ENCODE data around the gene RAB8A. TPM values are rescaled to one million over a fixed set of nuclear protein-coding genes. Genes with fewer than 3 reads are reported as not detected.
A peak's percentile ranks its signal among the peaks of the same experiment; 100 is the strongest.
"Not testable (repeated sequence)": the region's sequence is repeated elsewhere in the genome, so short reads cannot be mapped to it uniquely, and the experiment has no call there.

The RAB8A gene
- total RNA-seq, 1 donor from 2014 or later, result 247 TPM

DNA sequence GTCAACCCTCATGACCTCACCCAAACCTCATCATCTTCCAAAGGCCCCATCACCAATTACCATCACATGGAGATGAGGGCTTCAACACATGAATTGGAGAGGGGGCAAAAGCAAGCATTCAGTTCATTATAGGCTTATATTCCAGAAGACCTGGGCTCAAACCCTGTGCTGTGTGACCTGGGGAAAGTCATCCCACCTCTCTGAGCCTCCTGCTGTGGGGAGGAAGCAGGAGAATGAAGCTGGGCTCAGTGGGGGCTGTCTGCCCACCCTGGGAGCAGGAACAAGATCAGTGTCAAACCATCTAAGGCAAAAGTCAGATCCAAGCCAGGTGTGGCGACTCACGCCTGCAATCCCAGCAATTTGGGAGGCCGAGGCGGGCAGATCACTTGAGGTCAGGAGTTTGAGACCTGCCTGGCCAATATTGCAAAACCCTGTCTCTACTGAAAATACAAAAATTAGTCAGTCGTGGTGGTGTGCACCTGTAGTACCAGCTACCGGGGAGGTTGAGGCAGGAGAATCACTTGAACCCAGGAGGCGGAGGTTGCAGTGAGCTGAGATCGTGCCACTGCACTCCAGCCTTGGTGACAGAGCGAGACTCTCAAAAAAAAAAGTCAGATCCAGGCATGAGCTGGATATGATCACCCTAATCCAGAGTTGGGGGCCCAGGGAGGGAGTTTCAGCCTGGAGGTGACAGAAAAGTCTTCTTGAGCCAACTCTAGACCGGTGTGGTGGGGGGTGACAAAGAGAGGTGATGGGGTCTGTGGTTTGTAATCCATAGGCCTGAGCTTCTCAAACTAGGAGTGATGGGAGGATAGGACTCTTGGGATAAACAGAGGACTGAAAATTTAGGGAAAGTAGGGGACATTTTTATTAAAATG is 37.0 kb upstream of the RAB8A start:
- no peak for DNase-seq
- peak overlapping the region; percentile 89 for H3K27ac Mint-ChIP-seq
- H3K36me3 Mint-ChIP-seq (ENCODE audit: low read depth), result peaks cover 17% of the 10 kb centered on the region
- H3K27me3 Mint-ChIP-seq, result no peaks in the 10 kb centered on the region
- H3K4me1 Mint-ChIP-seq, result peaks cover 53% of the 10 kb centered on the region
- intact Hi-C loops (cut with micrococcal nuclease), result loop anchor here (5.0 to 10.0 kb wide), 3 partner anchors 123 to 250 kb away; partner anchors contain the start of genes AP1M1 and KLF2
- peak overlapping the region; percentile 79 for H3K4me3 Mint-ChIP-seq
- no peaks in the 10 kb centered on the region for H3K9me3 Mint-ChIP-seq

DNA sequence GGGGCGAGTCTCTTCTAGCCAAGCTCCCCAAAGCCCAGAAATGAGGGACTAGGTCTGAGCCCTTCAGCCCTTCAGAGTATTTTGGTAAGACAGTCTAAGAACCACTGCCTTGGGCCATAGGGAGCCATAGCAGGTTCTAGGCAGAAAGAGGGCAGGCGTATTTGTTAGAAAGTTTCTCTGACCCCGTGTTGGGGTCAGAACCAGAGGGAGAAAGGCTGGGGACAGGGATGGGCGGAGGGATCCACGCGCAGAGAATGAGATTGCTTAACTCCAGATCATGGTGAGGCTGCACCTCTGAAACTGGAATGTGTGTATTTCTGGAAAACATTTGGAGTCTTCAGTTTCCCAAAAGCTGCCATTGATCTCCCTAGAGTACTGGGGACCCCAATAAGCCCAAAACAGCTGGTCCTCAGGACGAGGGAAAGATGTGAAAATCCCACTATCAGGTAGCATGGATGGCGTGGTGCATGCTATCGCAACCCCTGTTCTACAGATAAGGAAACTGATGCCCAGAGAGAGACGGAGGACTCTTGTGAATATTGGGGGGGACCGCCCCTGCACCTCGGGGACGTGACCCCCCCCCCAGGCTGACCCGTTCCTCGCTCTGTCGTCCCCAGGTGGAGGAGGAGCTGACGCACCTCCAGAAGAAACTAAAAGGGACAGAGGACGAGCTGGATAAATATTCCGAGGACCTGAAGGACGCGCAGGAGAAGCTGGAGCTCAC is 36.1 kb upstream of the RAB8A start:
- Mint-ChIP-seq H3K27ac (peak overlapping the region; percentile 89), H3K36me3 (ENCODE audit: low read depth) (peaks cover 24% of the 10 kb centered on the region)

DNA sequence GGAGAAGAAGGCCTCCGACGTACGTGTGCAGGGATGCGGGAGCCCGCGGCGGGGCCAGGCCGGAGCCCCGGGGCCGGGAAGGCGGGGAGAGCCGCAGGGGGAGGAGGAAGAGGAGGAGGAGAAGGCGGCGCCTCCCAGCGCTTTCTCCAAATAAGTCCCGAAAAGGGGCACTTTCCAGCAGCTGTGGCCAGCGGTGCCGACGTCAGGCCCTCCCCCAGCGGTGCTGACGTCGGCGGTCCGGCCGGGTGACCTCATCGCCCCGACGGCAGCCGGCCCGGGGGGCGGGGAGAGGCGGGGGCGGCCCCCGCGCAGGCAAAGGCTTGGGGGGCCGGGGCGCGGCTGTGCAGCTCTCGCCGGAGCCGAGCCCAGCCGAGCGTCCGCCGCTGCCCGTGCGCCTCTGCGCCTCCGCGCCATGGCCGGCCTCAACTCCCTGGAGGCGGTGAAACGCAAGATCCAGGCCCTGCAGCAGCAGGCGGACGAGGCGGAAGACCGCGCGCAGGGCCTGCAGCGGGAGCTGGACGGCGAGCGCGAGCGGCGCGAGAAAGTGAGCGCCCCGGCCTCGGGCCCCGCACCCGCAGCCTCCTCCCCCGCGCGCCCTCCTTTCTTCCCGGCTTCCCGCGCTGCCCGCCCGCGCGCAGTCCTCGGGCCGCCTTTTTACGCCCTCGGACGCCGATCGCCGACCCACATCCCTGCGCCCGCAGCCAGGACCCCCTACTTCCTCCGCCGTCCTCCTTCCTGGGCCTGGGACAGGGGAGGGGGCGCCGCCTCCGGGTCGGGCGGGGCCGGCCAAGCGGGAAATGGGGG is 35.3 kb upstream of the RAB8A start, which contains the start of gene TPM4:
TPM4 (plus strand) TSS at position 342 of the 804 bp plus-strand sequence; CDS start at position 413, 71 bp downstream.
- Mint-ChIP-seq H3K27me3 (no peaks in the 10 kb centered on the region), H3K9me3 (no peaks in the 10 kb centered on the region), H3K36me3 (ENCODE audit: low read depth) (peaks cover 31% of the 10 kb centered on the region), H3K4me1 (peaks cover 64% of the 10 kb centered on the region), H3K4me3 (peak within 1 kb of the TSS; percentile 79), H3K27ac (peak within 1 kb of the TSS; percentile 97)
- intact Hi-C loops (cut with micrococcal nuclease), result loop anchor here (5.0 to 10.0 kb wide), 3 partner anchors 121 to 248 kb away; partner anchors contain the start of genes AP1M1 and KLF2
- DNase-seq, result peak; percentile 97

More for the DNA sequence above, 36.1 kb upstream of the RAB8A start:
- H3K4me1 Mint-ChIP-seq, result peaks cover 60% of the 10 kb centered on the region
- H3K9me3 Mint-ChIP-seq, result no peaks in the 10 kb centered on the region
- no peaks in the 10 kb centered on the region for H3K27me3 Mint-ChIP-seq
- H3K4me3 Mint-ChIP-seq, result peak overlapping the region; percentile 79
- intact Hi-C loops (cut with micrococcal nuclease), result loop anchor here (5.0 to 10.0 kb wide), 3 partner anchors 122 to 249 kb away; partner anchors contain the start of genes AP1M1 and KLF2
- DNase-seq, result peak; percentile 70

DNA sequence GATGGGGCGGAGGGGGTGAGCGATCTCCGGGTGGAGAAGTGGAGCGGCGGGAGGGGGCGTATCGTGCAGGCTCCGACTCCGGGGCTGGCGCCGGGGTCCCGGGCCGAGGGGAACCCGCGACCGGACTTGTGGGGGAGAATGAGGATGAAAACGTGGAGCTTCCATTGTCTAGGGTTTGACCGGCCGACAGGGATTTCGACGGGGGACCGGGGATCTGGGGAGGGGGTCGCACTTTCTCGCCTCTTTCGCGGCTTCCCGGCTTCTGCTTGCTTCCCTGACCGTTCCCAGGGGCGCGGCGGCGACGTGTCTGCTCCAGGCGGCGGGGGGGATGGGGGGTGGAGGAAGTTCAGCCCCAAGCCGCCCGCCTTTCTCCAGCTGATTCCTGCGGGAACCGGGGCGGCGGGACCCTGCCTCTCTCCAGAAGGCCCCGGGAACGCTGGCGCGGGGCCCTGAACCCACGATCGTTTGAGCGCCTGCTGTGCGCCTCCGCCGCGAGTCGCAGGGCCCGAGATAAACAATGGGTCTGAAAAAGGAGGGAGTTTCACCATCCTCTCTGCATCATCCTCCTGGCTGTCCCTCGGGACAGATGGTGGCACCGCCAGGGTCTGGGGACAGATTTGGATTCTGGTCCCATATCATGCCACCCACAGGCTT is 34.6 kb upstream of the RAB8A start:
- intact Hi-C loops (cut with micrococcal nuclease), result loop anchor here (5.0 to 10.0 kb wide), 3 partner anchors 120 to 248 kb away; partner anchors contain the start of genes AP1M1 and KLF2
- Mint-ChIP-seq H3K9me3 (no peaks in the 10 kb centered on the region), H3K27ac (peak overlapping the region; percentile 97), H3K4me1 (peaks cover 69% of the 10 kb centered on the region), H3K36me3 (ENCODE audit: low read depth) (peaks cover 38% of the 10 kb centered on the region), H3K4me3 (peak overlapping the region; percentile 79), H3K27me3 (no peaks in the 10 kb centered on the region)
- DNase-seq, result peak; percentile 74

DNA sequence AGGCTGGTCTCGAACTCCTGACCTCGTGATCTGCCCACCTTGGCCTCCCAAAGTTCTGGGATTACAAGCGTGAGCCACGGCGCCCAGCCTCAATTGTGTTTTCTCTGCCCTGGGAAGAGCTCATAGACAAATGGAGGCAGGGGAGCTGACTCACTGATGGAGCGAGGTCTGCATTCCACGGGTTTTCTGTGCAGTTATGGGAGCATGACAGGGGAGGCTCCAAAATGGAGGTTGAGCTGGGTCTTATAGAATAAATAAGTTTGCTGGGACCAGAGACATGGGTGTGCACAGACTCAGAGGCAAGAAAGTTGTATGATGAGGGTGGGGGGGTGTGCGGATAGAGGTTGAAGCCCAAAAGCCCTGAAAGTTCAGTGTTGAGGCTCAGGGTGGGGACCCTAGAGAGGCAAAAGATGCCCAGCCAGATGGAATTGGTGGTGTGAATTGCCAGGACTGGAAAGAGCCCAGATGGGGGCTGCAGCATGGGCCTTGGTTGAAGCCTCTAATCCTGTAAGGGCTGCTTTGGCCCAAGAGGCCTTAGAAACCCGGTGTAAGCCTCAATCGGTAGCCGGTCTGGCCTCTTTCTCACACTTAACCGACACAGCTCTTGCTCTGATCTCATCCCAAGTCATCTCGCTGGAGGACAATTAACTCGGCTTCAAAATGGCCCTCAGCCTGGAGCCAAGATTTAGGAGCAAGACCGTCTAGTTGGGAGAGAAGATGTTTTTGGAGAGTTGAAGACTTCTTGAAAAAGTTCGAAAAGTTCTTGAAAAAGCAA is 33.5 kb upstream of the RAB8A start:
- H3K4me3 Mint-ChIP-seq, result peak overlapping the region; percentile 79
- peak overlapping the region; percentile 97 for H3K27ac Mint-ChIP-seq
- intact Hi-C loops (cut with micrococcal nuclease), result loop anchor here (2.0 to 10.0 kb wide), 4 partner anchors 83 to 247 kb away; partner anchors contain the start of genes AP1M1 and KLF2
- peak; percentile 78 for DNase-seq
- peaks cover 49% of the 10 kb centered on the region for H3K36me3 Mint-ChIP-seq (ENCODE audit: low read depth)
- H3K27me3 Mint-ChIP-seq, result no peaks in the 10 kb centered on the region
- H3K9me3 Mint-ChIP-seq, result no peaks in the 10 kb centered on the region
- H3K4me1 Mint-ChIP-seq, result peaks cover 70% of the 10 kb centered on the region

DNA sequence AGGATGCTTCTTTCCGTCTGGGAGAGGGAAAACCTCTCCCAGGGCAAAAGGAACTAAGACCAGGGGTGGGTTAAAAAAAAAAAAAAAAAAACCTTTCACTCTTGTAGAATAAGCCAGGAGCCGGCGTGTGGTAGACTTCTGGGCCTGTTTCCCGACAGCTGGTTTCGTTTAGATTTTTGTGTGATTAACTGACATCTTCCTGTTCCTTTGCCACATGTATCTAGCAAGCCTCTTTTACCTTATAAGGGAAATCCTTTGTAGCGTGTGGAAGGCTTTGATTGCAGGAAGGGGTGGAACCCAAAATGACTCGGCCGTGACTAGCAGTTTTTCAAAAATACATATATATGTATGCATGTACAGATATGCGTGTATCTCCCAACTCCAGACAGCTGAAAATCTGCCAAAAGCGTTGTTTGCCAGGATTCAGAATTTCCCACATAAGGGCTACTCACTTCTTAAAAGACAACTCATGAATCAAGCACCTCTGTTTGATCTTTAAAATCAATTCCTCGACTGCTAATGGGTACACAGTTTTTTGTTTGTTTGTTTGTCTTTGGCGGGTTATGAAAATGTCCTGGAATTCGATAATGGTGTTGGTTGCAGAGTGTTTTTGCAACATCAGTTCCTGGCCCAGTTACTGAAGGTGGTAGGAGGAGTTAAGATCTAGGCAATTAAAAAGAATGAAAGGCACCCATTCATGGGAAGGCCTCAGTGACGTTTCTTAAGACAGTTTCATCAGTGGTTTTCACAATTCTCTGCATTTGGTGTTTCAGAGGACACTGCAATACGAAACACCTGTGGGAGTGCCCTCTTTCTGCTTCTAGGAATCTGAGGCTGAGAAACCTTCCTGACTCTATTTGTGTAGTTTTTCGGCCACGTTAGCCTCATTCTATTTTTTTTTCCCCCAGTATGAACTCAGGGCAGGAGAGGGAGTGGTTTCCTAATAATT is 32.7 kb upstream of the RAB8A start:
- H3K36me3 Mint-ChIP-seq (ENCODE audit: low read depth), result peaks cover 55% of the 10 kb centered on the region
- intact Hi-C loops (cut with micrococcal nuclease), result loop anchor here (1.0 to 10.0 kb wide), 7 partner anchors 9 to 246 kb away; partner anchors contain the start of genes AP1M1, KLF2 and RAB8A
- peak overlapping the region; percentile 79 for H3K4me3 Mint-ChIP-seq
- H3K27ac Mint-ChIP-seq, result peak overlapping the region; percentile 97
- DNase-seq, result peak; percentile 92
- no peaks in the 10 kb centered on the region for H3K27me3 Mint-ChIP-seq
- no peaks in the 10 kb centered on the region for H3K9me3 Mint-ChIP-seq
- H3K4me1 Mint-ChIP-seq, result peaks cover 68% of the 10 kb centered on the region

DNA sequence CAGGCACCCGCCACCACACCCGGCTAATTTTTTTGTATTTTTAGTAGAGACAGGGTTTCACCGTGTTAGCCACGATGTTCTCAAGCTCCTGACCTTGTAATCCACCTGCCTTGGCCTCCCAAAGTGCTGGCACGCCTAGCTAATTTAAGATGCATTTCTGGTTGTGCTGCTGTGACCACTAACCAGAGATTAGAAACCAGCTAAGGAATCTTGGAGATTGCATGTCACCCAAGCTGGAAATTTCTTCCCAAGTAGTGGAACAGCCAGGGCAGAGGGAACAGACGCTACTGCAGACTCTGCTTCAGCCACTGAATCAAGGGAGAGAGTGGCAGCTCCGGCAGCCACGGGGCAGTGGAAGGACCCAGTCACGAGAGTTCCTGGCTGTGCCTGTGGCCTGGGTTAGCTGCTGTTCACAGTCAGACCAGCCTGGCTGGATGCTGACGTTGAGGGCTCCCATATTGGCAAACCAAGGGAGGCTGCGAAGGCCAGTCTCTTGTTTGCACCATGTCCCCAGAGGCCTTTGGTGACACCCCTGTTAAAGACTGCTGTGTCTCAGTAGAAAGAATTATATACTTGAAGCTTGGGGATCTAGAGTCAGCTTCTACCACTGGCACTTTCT is 27.5 kb upstream of the RAB8A start:
- H3K4me3 Mint-ChIP-seq, result peak overlapping the region; percentile 42
- intact Hi-C loops (cut with micrococcal nuclease), result no loop called here
- H3K36me3 Mint-ChIP-seq (ENCODE audit: low read depth), result peaks cover 84% of the 10 kb centered on the region
- H3K4me1 Mint-ChIP-seq, result peaks cover 74% of the 10 kb centered on the region
- peak overlapping the region; percentile 82 for H3K27ac Mint-ChIP-seq
- no peaks in the 10 kb centered on the region for H3K27me3 Mint-ChIP-seq
- no peaks in the 10 kb centered on the region for H3K9me3 Mint-ChIP-seq
- no peak for DNase-seq

DNA sequence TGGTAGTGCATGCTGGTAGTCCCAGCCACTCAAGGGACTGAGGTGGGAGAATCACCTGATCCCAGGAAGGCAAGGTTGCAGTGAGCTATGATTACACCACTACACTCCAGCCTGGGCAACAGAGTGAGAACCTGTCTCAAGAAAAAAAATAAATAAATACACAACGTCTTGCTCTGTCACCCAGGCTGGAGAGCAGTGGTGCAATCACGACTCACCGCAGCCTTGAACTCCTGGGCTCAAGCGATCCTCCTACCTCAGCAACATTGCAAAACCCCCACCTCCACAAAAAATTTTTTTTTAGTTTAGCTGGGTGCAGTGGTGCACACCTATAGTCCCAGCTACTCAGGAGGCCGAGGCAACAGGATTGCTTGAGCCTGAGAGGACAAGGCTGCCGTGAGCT is 26.6 kb upstream of the RAB8A start:
- Mint-ChIP-seq H3K4me1 (peaks cover 68% of the 10 kb centered on the region), H3K36me3 (ENCODE audit: low read depth) (peaks cover 89% of the 10 kb centered on the region), H3K9me3 (no peaks in the 10 kb centered on the region), H3K4me3 (peak overlapping the region; percentile 84), H3K27me3 (no peaks in the 10 kb centered on the region), H3K27ac (peak overlapping the region; percentile 89)
- intact Hi-C loops (cut with micrococcal nuclease), result no loop called here
- DNase-seq, result no peak

DNA sequence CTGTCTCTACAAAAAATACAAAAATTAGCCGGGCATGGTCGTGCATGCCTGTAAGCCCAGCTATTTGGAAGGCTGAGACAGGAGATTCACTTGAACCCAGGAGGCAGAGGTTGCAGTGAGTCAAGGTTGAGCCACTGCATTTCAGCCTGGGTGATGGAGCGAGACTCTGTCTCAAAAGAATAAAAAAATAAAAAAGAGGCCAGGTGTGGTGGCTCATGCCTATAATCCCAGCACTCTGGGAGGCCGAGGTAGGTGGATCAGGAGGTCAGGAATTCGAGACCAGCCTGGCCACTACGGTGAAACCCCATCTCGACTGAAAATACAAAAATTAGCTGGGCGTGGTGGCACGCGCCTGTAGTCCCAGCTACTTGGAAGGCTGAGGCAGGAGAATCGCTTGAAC is 24.3 kb upstream of the RAB8A start:
- H3K27me3 Mint-ChIP-seq; H3K4me3 Mint-ChIP-seq; H3K9me3 Mint-ChIP-seq; DNase-seq; H3K27ac Mint-ChIP-seq; intact Hi-C loops (cut with micrococcal nuclease): not testable (repeated sequence)
- peaks cover 49% of the 10 kb centered on the region for H3K4me1 Mint-ChIP-seq
- peaks cover 86% of the 10 kb centered on the region for H3K36me3 Mint-ChIP-seq (ENCODE audit: low read depth)

DNA sequence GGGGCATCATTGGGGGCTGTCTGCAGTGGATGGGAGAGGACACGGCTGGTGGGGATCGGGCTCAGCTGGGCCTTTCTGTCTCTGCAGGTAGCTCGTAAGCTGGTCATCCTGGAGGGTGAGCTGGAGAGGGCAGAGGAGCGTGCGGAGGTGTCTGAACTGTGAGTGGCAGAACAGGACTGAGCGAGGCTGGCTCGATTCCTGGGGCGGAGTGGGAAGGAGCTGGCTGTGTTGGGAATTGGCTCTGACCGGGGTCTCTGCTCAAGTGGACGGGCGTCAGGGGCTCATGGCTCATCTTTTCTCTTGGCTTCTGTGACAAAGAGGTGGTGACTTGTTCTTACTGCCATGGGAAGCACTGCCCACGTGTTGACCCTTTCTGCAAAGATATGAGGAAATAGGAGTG is 23.7 kb upstream of the RAB8A start:
- intact Hi-C loops (cut with micrococcal nuclease), result no loop called here
- no peak for DNase-seq
- Mint-ChIP-seq H3K27ac (peak overlapping the region; percentile 32), H3K9me3 (no peaks in the 10 kb centered on the region), H3K4me3 (no peak overlapping the region), H3K4me1 (peaks cover 47% of the 10 kb centered on the region), H3K36me3 (ENCODE audit: low read depth) (peaks cover 84% of the 10 kb centered on the region), H3K27me3 (no peaks in the 10 kb centered on the region)

DNA sequence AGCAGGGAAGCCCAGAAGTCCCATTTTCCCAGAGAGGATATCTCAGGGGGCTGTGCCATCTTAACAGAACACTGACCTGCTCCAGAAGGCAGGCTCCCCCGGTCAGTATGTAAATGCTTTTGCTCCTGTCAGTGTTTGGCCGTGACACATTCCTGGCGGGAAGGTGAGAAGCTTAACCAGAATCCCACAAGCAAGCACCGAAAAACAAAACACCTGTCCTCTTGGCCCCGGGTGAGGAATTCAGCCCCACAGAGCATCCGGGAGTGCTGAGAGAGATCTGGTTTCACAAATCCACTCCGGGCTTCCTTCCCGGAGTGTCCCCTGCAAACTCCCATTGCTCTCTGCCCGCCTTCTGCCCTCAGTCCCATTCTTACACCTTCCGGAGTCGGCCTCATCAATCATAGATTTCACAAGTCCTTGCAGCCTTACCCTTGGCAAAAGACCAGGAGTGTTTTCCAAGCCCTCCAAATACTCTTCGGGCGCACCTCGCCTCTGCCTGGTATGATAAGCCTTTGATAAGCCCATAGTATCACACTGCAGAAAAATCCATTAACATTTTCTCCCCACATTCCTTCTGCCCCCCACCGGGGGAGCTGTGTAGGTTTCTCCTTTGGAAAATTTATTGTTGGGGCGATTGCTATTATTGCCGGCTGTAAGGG is 23.2 kb upstream of the RAB8A start:
- intact Hi-C loops (cut with micrococcal nuclease), result no loop called here
- no peak for DNase-seq
- no peaks in the 10 kb centered on the region for H3K27me3 Mint-ChIP-seq
- peak overlapping the region; percentile 54 for H3K27ac Mint-ChIP-seq
- peaks cover 84% of the 10 kb centered on the region for H3K36me3 Mint-ChIP-seq (ENCODE audit: low read depth)
- peaks cover 46% of the 10 kb centered on the region for H3K4me1 Mint-ChIP-seq
- H3K4me3 Mint-ChIP-seq, result no peak overlapping the region
- H3K9me3 Mint-ChIP-seq, result no peaks in the 10 kb centered on the region
